Measurements from ENCODE around the gene GDI1.

GDI1 gene

GRCh38 chrX:154460326-154460725, 23.4 kb downstream of the GDI1 start:
- H3K9me3 ChIP-seq (ENCODE audit: control insufficient read depth, low read length): no peaks in the 10 kb centered on the region
- no peak overlapping the region for H3K27ac ChIP-seq (ENCODE audit: insufficient read depth, low read depth, low read length, poor library complexity, severe bottlenecking)
- no peaks in the 10 kb centered on the region for H3K4me1 ChIP-seq (ENCODE audit: control insufficient read depth, insufficient read depth, low read length)
- 95% methylated on average over 26 of the region's 26 CpGs for WGBS, 2 experiments
- H3K4me3 ChIP-seq (ENCODE audit: insufficient read depth, low read depth, low read length): no peak overlapping the region
- no peaks in the 10 kb centered on the region for H3K36me3 ChIP-seq (ENCODE audit: control insufficient read depth, insufficient read depth, low read length)
- no peaks in the 10 kb centered on the region for H3K27me3 ChIP-seq (ENCODE audit: control insufficient read depth, insufficient read depth, low read length, poor library complexity, severe bottlenecking)

- Histone ChIP-seq H3K36me3 (ENCODE audit: control insufficient read depth, insufficient read depth, low read length) (no peaks in the 10 kb centered on the region), H3K27ac (ENCODE audit: insufficient read depth, low read depth, low read length, poor library complexity, severe bottlenecking) (no peak overlapping the region)
Observed at GRCh38 chrX:154462396-154462795, 25.4 kb downstream of the GDI1 start.

GRCh38 chrX:154463611-154464220, 26.8 kb downstream of the GDI1 start:
- Histone ChIP-seq H3K27me3 (ENCODE audit: control insufficient read depth, insufficient read depth, low read length, poor library complexity, severe bottlenecking) (no peaks in the 10 kb centered on the region), H3K9me3 (ENCODE audit: control insufficient read depth, low read length) (no peaks in the 10 kb centered on the region), H3K27ac (ENCODE audit: insufficient read depth, low read depth, low read length, poor library complexity, severe bottlenecking) (no peak overlapping the region), H3K36me3 (ENCODE audit: control insufficient read depth, insufficient read depth, low read length) (no peaks in the 10 kb centered on the region), H3K4me1 (ENCODE audit: control insufficient read depth, insufficient read depth, low read length) (no peaks in the 10 kb centered on the region), H3K4me3 (ENCODE audit: insufficient read depth, low read depth, low read length) (no peak overlapping the region)
- 96% methylated on average over 36 of the region's 36 CpGs for WGBS, 2 experiments

More at GRCh38 chrX:154462396-154462795, 25.4 kb downstream of the GDI1 start:
- 92 to 96% methylated on average over 8 of the region's 8 CpGs for WGBS, 2 experiments
- no peaks in the 10 kb centered on the region for H3K4me1 ChIP-seq (ENCODE audit: control insufficient read depth, insufficient read depth, low read length)
- H3K9me3 ChIP-seq (ENCODE audit: control insufficient read depth, low read length): no peaks in the 10 kb centered on the region
- H3K27me3 ChIP-seq (ENCODE audit: control insufficient read depth, insufficient read depth, low read length, poor library complexity, severe bottlenecking): no peaks in the 10 kb centered on the region
- H3K4me3 ChIP-seq (ENCODE audit: insufficient read depth, low read depth, low read length): no peak overlapping the region

- Histone ChIP-seq H3K36me3 (ENCODE audit: control insufficient read depth, insufficient read depth, low read length) (no peaks in the 10 kb centered on the region), H3K9me3 (ENCODE audit: control insufficient read depth, low read length) (no peaks in the 10 kb centered on the region), H3K27ac (ENCODE audit: insufficient read depth, low read depth, low read length, poor library complexity, severe bottlenecking) (no peak overlapping the region), H3K4me1 (ENCODE audit: control insufficient read depth, insufficient read depth, low read length) (no peaks in the 10 kb centered on the region), H3K4me3 (ENCODE audit: insufficient read depth, low read depth, low read length) (no peak overlapping the region), H3K27me3 (ENCODE audit: control insufficient read depth, insufficient read depth, low read length, poor library complexity, severe bottlenecking) (no peaks in the 10 kb centered on the region)
- WGBS, 2 experiments: 97 to 98% methylated on average over 28 of the region's 28 CpGs
Observed at GRCh38 chrX:154464806-154465365, 27.9 kb downstream of the GDI1 start.

GRCh38 chrX:154465601-154466000, 28.6 kb downstream of the GDI1 start:
- Histone ChIP-seq H3K27ac (ENCODE audit: insufficient read depth, low read depth, low read length, poor library complexity, severe bottlenecking) (no peak overlapping the region), H3K4me1 (ENCODE audit: control insufficient read depth, insufficient read depth, low read length) (no peaks in the 10 kb centered on the region), H3K9me3 (ENCODE audit: control insufficient read depth, low read length) (no peaks in the 10 kb centered on the region), H3K27me3 (ENCODE audit: control insufficient read depth, insufficient read depth, low read length, poor library complexity, severe bottlenecking) (no peaks in the 10 kb centered on the region), H3K36me3 (ENCODE audit: control insufficient read depth, insufficient read depth, low read length) (no peaks in the 10 kb centered on the region), H3K4me3 (ENCODE audit: insufficient read depth, low read depth, low read length) (no peak overlapping the region)
- WGBS, 2 experiments: 87 to 91% methylated on average over 14 of the region's 14 CpGs

- H3K9me3 ChIP-seq (ENCODE audit: control insufficient read depth, low read length): no peaks in the 10 kb centered on the region
- whole genome bisulfite sequencing, 2 experiments: 95 to 96% methylated on average over 32 of the region's 32 CpGs
- no peaks in the 10 kb centered on the region for H3K36me3 ChIP-seq (ENCODE audit: control insufficient read depth, insufficient read depth, low read length)
- H3K4me3 ChIP-seq (ENCODE audit: insufficient read depth, low read depth, low read length): no peak overlapping the region
- H3K27me3 ChIP-seq (ENCODE audit: control insufficient read depth, insufficient read depth, low read length, poor library complexity, severe bottlenecking): no peaks in the 10 kb centered on the region
- H3K27ac ChIP-seq (ENCODE audit: insufficient read depth, low read depth, low read length, poor library complexity, severe bottlenecking): no peak overlapping the region
- no peaks in the 10 kb centered on the region for H3K4me1 ChIP-seq (ENCODE audit: control insufficient read depth, insufficient read depth, low read length)
Observed at GRCh38 chrX:154466036-154466435, 29.1 kb downstream of the GDI1 start.

GRCh38 chrX:154466907-154467306, 30.0 kb downstream of the GDI1 start:
- Histone ChIP-seq H3K27me3 (ENCODE audit: control insufficient read depth, insufficient read depth, low read length, poor library complexity, severe bottlenecking) (no peaks in the 10 kb centered on the region), H3K9me3 (ENCODE audit: control insufficient read depth, low read length) (no peaks in the 10 kb centered on the region), H3K27ac (ENCODE audit: insufficient read depth, low read depth, low read length, poor library complexity, severe bottlenecking) (no peak overlapping the region), H3K4me1 (ENCODE audit: control insufficient read depth, insufficient read depth, low read length) (no peaks in the 10 kb centered on the region), H3K4me3 (ENCODE audit: insufficient read depth, low read depth, low read length) (no peak overlapping the region), H3K36me3 (ENCODE audit: control insufficient read depth, insufficient read depth, low read length) (no peaks in the 10 kb centered on the region)
- 96% methylated on average over 15 of the region's 15 CpGs for WGBS, 2 experiments

GRCh38 chrX:154467556-154467955, 30.6 kb downstream of the GDI1 start:
- Histone ChIP-seq H3K4me1 (ENCODE audit: control insufficient read depth, insufficient read depth, low read length) (no peaks in the 10 kb centered on the region), H3K36me3 (ENCODE audit: control insufficient read depth, insufficient read depth, low read length) (no peaks in the 10 kb centered on the region), H3K27ac (ENCODE audit: insufficient read depth, low read depth, low read length, poor library complexity, severe bottlenecking) (no peak overlapping the region), H3K9me3 (ENCODE audit: control insufficient read depth, low read length) (no peaks in the 10 kb centered on the region), H3K4me3 (ENCODE audit: insufficient read depth, low read depth, low read length) (no peak overlapping the region), H3K27me3 (ENCODE audit: control insufficient read depth, insufficient read depth, low read length, poor library complexity, severe bottlenecking) (no peaks in the 10 kb centered on the region)
- WGBS, 2 experiments: 93 to 95% methylated on average over 21 of the region's 21 CpGs

- Histone ChIP-seq H3K36me3 (ENCODE audit: control insufficient read depth, insufficient read depth, low read length) (no peaks in the 10 kb centered on the region), H3K27me3 (ENCODE audit: control insufficient read depth, insufficient read depth, low read length, poor library complexity, severe bottlenecking) (no peaks in the 10 kb centered on the region), H3K4me3 (ENCODE audit: insufficient read depth, low read depth, low read length) (no peak overlapping the region), H3K9me3 (ENCODE audit: control insufficient read depth, low read length) (no peaks in the 10 kb centered on the region), H3K27ac (ENCODE audit: insufficient read depth, low read depth, low read length, poor library complexity, severe bottlenecking) (no peak overlapping the region), H3K4me1 (ENCODE audit: control insufficient read depth, insufficient read depth, low read length) (no peaks in the 10 kb centered on the region)
- WGBS, 2 experiments: 96 to 97% methylated on average over 23 of the region's 23 CpGs
Observed at GRCh38 chrX:154468217-154468616, 31.3 kb downstream of the GDI1 start.

- Histone ChIP-seq H3K36me3 (ENCODE audit: control insufficient read depth, insufficient read depth, low read length) (no peaks in the 10 kb centered on the region), H3K9me3 (ENCODE audit: control insufficient read depth, low read length) (no peaks in the 10 kb centered on the region), H3K27ac (ENCODE audit: insufficient read depth, low read depth, low read length, poor library complexity, severe bottlenecking) (no peak overlapping the region), H3K27me3 (ENCODE audit: control insufficient read depth, insufficient read depth, low read length, poor library complexity, severe bottlenecking) (no peaks in the 10 kb centered on the region), H3K4me3 (ENCODE audit: insufficient read depth, low read depth, low read length) (no peak overlapping the region), H3K4me1 (ENCODE audit: control insufficient read depth, insufficient read depth, low read length) (no peaks in the 10 kb centered on the region)
- WGBS, 2 experiments: 93 to 96% methylated on average over 9 of the region's 9 CpGs
Observed at GRCh38 chrX:154469114-154469513, 32.2 kb downstream of the GDI1 start.
